HG02973 (cell line): Measurements from ENCODE around the gene GGTLC2.

Experiments used
- ATAC-seq: cut with Tn5 transposase; IDR thresholded peaks from one replicate; pipeline ENCODE4 v1.9.1; 2021; ENCODE audit warnings: moderate library complexity; ENCODE audit not compliant: unreplicated experiment

GGTLC2 gene

GRCh38 chr22:22689621-22690345 is 45.4 kb downstream of the GGTLC2 start:
- no peak for ATAC-seq

- no peak for ATAC-seq
Observed at GRCh38 chr22:22691055-22691454, 46.6 kb downstream of the GGTLC2 start.

DNA sequence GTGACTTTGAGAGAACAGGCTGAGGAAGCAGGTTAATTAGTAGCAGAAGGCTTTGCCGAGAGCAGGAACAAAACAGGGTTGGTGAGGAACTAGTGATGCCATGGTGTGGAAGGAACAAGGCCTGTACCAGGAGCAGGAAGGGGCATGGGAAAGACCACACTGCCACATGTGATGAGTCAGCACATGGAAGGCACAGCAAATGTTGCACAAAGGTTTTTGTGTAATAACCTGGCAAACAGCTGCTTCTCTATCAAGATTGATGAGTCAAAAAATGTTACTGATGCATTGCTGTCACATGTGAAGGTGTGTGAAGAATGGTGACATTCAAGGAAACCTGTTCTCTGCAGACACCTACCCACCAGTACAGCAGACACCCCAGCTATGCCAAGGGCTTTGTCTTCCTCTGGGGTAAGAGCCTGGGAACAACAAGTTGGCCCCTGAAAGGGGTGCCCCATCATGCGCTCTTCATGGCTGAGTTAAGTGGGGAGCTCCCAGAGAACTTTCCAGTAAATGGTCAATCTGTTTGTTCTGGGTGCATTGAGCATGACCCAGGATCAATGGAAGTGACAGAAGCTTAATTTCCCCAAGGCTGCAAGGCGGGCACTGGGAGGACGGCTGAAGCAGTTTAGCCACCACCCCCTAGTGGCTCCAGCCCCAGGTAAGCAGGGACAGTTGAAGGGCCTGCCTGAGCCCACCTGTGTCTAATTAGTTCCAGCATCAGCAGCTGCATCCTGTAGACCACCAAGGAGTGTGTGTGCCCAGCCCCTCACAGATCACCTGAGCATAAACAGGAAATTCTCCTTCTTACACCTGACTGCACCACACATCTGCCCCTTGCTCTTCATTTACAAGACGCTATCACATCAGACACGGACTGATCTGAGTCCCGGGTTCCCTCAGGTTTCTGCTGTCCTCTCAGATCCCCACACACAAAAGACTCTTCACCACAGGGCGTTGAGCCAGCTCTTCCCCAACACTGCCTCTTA is 47.6 kb downstream of the GGTLC2 start:
- ATAC-seq, result no peak

DNA sequence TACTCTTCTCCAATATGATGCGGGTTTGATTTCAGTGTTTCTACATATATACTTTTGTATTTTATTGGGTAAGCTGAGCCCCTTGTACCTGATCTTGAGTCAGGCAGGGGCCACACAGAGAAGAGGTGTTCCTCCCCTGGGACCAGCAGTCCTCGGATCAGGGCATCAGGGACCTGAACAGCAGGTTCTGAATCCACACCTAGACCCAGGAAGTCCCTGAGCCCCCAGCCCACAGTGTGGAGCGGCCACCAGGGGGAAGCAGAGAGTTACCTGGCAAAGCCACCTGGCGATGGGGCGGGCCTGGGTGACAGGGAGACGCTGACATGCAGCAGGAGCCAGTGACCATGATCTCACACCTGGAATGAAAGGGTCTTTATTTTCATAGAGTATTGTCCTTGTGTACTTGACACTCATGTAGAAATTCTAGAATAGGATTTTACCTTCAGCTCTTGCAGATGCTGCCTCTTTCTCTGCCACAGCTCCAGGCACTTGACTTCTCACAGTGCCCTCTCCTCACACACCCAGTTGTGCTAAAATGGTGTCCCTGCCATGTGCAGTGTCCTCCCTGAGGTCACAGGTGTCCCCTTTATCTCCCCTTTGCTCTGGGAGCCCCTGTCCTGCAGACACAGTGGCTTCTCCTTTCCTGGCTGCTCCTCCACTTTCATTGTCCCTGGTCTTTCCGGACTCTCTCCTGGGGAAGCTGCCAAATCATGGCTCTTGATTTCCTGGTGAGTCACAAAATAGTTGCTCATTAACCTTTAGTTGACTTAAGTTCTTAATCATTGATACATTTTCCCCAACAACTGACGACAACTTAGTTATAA is 48.5 kb downstream of the GGTLC2 start:
- ATAC-seq, result no peak

DNA sequence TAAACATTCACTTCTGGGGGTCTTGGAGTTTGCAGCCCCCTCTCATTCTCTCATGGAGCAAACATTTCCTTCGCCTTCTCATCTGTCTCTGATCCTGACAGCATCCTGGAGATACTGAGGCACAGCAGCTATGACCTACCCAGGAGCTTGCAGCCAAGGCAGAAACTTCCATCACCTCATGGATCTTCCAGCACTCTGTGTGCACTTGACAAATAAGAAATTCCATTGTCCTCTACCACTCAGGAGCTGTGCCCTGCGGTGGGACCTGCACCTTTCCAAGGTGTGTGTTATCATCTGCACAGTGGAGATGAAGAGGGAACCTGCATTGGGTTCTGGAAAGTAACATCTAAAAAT is 49.1 kb downstream of the GGTLC2 start:
- ATAC-seq, result no peak

GRCh38 chr22:22694106-22694505 is 49.7 kb downstream of the GGTLC2 start:
- ATAC-seq, result no peak

GRCh38 chr22:22696104-22696503 is 51.7 kb downstream of the GGTLC2 start:
- no peak for ATAC-seq
